GM12865 (cell line): Measurements from ENCODE around the gene CCDC159.

ENCODE experiments used
- DNase-seq: peaks from one replicate; pipeline ENCODE4 v3.0.0; 2010; ENCODE audit warnings: low read depth
- H3K4me3 ChIP-seq: 2 replicates; pipeline ENCODE4 v1.5.1; 2011; ENCODE audit warnings: mild to moderate bottlenecking, low read depth, low read length, control low read depth
- TF ChIP-seq, protein P1 (sequence below): IDR thresholded peaks from 2 replicates; pipeline ENCODE4 v1.5.1; 2011; ENCODE audit warnings: low read length, control low read depth, low read depth, inconsistent platforms; ENCODE audit not compliant: insufficient read depth; ENCODE audit errors: missing control alignments

The CCDC159 gene

DNA sequence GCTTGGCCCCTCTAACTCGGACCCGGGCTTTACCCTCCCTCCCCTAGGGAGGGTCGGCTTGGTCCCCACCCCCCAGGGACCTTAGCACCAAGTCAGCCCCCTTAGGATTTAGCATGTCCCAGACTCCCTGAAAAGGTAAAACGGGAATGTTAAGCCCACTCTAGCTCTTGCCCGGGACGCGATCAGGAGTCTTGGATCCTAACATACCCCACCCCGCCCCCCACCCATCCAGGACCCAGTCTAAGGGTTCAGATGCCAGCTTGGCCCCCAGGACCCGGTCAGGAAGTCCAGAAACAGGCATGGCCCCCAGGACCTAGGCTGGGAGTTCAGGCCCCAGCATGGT lies 37.4 kb downstream of the CCDC159 start:
- no peak overlapping the region for H3K4me3 ChIP-seq
- DNase-seq = no peak
- TF ChIP-seq, protein P1, sequence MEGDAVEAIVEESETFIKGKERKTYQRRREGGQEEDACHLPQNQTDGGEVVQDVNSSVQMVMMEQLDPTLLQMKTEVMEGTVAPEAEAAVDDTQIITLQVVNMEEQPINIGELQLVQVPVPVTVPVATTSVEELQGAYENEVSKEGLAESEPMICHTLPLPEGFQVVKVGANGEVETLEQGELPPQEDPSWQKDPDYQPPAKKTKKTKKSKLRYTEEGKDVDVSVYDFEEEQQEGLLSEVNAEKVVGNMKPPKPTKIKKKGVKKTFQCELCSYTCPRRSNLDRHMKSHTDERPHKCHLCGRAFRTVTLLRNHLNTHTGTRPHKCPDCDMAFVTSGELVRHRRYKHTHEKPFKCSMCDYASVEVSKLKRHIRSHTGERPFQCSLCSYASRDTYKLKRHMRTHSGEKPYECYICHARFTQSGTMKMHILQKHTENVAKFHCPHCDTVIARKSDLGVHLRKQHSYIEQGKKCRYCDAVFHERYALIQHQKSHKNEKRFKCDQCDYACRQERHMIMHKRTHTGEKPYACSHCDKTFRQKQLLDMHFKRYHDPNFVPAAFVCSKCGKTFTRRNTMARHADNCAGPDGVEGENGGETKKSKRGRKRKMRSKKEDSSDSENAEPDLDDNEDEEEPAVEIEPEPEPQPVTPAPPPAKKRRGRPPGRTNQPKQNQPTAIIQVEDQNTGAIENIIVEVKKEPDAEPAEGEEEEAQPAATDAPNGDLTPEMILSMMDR = no peak

DNA sequence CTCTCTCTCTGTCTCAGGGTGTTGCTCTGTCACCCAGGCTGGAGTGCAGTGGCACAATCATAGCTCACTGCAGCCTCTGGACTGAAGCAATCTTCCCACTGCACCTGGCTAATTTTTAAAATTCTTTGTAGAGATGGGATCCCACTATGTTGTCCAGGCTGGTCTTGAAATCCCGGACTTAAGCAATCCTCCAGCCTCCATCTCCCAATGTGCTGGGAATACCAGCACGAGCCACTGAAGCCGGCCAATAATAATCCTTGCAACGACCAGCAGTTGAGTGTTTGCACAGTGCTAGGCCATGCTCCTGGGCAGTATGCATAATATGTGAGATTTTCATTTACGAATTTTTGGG lies 38.4 kb downstream of the CCDC159 start:
- no peak for DNase-seq
- TF ChIP-seq, protein P1 = no peak
- H3K4me3 ChIP-seq = no peak overlapping the region

DNA sequence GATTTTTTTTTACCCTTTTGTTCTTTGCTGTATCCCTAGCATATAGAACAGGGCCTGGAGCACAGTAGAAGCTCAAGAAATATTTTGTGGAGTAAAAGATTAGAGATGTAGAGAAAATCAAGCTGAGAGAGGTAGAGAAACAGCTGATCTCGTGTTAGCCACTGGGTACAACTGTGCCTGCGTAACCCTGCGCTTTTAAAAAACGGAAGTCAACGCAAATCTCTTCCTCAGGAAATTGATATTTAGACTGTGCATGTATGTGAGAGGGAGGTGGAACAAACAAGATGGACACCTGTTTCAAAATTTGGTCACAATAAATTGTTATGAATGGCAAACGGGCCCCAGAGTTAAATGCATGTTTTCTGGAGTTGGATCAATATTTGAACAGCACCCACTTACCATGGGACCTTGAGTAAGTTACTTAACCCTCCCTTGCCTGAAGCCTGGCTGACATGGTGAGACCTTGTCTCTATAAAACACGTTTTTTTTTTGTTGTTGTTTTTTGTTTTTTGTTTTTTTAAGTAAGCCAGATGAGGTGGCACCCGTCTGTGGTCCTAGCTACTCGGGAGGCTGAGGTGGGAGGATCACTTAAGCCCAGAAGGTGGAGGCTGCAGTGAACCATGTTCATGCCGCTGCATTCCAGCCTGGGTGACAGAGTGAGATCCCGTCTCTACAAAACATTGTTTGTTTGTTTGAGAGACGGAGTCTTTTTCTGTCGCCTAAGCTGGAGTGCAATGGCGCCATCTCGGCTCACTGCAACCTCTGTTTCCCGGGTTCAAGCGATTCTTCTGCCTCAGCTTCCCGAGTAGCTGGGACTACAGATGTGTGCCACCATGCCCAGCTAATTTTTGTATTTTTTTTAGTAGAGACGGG lies 41.1 kb downstream of the CCDC159 start:
- TF ChIP-seq, protein P1 = no peak
- no peak overlapping the region for H3K4me3 ChIP-seq
- no peak for DNase-seq

DNA sequence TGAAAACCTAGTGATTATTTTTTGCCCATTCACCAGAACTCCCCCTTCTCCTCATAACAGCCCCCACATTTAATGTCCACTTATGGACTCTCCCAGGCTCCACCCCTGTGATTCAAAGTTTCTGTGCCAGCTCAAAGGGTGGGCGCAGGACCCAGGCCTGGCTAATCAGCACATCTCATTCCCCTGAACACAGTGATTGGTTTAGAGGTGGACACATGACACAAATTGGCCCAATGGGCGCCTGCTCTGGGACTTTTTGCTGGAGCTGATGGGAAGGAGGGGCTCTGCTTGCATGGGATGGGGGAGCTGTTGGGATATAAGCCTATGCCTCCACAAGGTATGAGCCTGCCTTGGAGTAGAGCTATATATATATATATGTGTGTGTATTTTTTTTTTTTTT lies 44.0 kb downstream of the CCDC159 start:
- no peak for DNase-seq
- TF ChIP-seq, protein P1 = no peak
- H3K4me3 ChIP-seq = no peak overlapping the region

DNA sequence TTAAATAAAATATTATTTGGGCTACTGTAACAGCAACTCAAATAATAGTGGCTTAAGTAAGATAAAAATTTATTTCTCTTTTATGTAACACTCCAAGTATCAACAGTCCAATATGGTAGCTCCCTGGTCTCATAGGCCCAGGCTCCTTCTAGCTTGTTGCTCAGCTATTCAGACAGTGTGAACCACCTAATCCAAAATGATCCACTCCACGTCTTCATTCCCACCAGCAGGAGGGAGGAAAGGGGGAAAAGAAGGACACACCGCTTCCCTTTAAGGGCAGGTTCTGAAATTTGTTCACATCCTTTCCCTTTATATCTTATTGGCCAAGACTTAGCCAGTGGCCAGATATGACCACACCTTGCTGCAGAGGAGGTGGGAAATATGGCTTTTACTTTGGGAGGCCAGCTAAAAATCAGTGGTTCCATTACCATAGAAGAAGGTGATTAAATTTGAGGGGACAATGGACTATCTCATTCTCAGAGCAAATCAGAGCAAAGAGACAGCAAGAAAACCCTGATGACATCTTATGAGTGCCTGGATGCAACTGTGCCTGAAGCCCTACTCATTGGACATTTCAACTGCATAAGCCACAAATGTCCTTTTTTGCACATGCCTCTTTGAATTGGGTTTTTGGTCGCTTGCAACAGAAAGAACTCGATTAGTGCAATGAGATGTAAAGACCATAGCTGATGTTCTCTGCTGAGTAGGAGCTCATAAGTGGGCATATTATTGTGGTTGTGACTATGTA lies 44.8 kb downstream of the CCDC159 start:
- TF ChIP-seq, protein P1 = no peak
- no peak for DNase-seq
- no peak overlapping the region for H3K4me3 ChIP-seq

DNA sequence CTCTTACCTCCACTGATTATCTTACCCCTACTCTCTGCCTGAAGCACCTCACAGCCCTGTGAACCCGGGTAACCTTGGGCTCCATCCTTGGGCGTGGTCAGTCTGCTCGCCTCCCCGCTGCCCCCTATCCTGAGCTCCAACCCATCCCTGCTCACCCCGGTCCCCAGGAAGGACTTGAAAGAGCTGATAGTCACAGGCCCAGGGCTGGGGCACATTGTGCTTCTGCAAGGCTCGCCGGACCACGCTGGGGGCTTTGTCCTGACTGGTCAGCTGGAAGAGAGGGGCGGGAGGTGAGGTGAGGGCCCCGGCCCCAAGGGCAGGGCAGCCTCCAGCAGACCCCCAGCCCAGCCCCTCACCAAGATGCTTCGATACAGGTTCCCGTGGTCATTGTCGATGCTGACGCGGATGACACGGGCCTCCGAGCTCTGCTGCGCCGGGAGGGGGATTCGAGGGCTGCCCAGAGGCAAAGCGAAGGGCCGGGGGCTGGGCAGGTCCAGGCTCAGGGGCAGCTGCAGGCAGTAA lies 50.8 kb downstream of the CCDC159 start:
- no peak for DNase-seq
- TF ChIP-seq, protein P1 = no peak
- no peak overlapping the region for H3K4me3 ChIP-seq
